ENCODE measurements around the gene HSD17B8. TPM values are rescaled to one million over a fixed set of nuclear protein-coding genes. Genes with fewer than 3 reads are reported as not detected.

HSD17B8 gene

DNA sequence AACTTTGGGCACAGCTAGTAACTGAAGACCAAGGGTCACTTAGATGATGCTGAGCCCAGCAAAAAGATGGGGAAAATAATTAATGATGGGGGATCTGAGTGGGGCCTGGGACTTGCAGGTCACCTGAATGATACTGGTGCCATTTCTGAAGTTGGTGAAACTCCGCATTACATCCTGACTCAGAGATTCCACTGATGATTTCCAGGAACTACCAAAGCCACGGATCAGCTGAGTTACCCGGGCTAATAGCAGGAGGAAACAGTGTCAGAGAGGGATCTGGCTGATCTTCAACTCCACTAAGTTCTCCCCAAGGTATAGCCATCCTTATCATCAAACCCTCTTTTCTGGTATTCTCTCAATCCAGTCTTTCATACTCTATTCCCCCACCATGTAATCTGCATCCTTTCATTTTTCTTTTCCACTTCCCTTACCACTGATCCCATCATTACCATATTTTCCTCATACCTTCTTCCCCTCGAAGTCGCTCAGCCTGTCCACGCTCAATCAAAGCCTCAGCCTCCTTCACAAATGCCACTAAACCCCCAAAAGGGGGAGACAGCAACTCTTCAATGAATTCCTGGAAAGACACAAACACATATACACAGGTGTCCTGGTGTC, 47.0 kb downstream of the HSD17B8 start:
- no peak overlapping the region for H4K91ac ChIP-seq (ENCODE audit: low read length)
- no peak overlapping the region for H4K8ac ChIP-seq (ENCODE audit: low read length)
- no peak overlapping the region for H2BK15ac ChIP-seq (ENCODE audit: low read depth, poor library complexity, severe bottlenecking)
- peak overlapping the region; percentile 51 for H3K9ac ChIP-seq (ENCODE audit: low read length)
- no peak overlapping the region for H2AFZ ChIP-seq (ENCODE audit: low read depth, low read length)
- peak overlapping the region in 1 of 2 experiments; percentile 42 for H3K4me3 ChIP-seq (ENCODE audit: insufficient read depth in 1 of 2, low read depth in 1 of 2, low read length in 2 of 2)
- no peaks in the 10 kb centered on the region for H3K27me3 ChIP-seq (ENCODE audit: control insufficient read depth in 1 of 2, insufficient read depth in 1 of 2, low read length in 2 of 2)
- peaks cover 9 to 26% of the 10 kb centered on the region in 2 experiments for H3K36me3 ChIP-seq (ENCODE audit: control insufficient read depth in 1 of 2, insufficient read depth in 2 of 2, low read depth in 1 of 2, low read length in 2 of 2)
- no peak overlapping the region for H3K23ac ChIP-seq (ENCODE audit: low read length in 2 of 2)
- no peak overlapping the region for H2BK12ac ChIP-seq (ENCODE audit: low read length in 2 of 2)
- H2BK120ac ChIP-seq (ENCODE audit: low read depth, low read length): no peak overlapping the region
- H2BK5ac ChIP-seq (ENCODE audit: low read depth, low read length, poor library complexity, severe bottlenecking): no peak overlapping the region
- 93% methylated on average over 6 of the region's 6 CpGs for WGBS
- H3K27ac ChIP-seq (ENCODE audit: low read length, poor library complexity, severe bottlenecking): no peak overlapping the region
- H2AK5ac ChIP-seq (ENCODE audit: low read length, severe bottlenecking): no peak overlapping the region
- no peak overlapping the region for H3K4ac ChIP-seq (ENCODE audit: low read depth in 1 of 2, low read length in 2 of 2)
- no peak overlapping the region for H3K14ac ChIP-seq (ENCODE audit: low read length in 2 of 2)
- peaks cover 12% of the 10 kb centered on the region for H3K79me1 ChIP-seq (replicated peaks; ENCODE audit: low read length, poor library complexity, severe bottlenecking)
- H3K9me3 ChIP-seq (ENCODE audit: control insufficient read depth, low read length): no peaks in the 10 kb centered on the region
- no peak overlapping the region for H3K4me2 ChIP-seq (ENCODE audit: low read length, poor library complexity, severe bottlenecking)
- H3K4me1 ChIP-seq (ENCODE audit: control insufficient read depth, insufficient read depth, low read depth, low read length): peaks cover 14% of the 10 kb centered on the region
- DNase-seq: peak; percentile 37
- no peak overlapping the region for H3K18ac ChIP-seq (ENCODE audit: low read depth in 1 of 2, low read length in 2 of 2)

DNA sequence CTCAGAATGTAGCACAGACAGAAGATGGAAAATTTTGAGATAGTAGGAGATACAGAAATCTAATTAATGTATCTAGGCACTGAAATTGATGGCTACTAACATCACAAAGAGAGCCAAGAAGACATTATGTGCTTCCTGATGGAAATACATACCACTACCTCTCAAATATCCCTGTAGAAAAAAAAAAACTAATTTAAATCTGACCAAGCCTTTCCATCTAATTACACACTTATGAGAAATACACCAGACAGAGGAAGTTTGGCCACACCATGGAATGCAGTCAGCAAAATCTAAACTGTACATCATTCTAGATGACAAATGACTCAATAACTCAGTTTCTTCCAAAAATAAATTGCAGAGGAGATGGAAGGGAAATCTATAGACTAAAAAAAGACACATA, 48.3 kb downstream of the HSD17B8 start:
- no peak overlapping the region for H2BK15ac ChIP-seq (ENCODE audit: low read depth, poor library complexity, severe bottlenecking)

DNA sequence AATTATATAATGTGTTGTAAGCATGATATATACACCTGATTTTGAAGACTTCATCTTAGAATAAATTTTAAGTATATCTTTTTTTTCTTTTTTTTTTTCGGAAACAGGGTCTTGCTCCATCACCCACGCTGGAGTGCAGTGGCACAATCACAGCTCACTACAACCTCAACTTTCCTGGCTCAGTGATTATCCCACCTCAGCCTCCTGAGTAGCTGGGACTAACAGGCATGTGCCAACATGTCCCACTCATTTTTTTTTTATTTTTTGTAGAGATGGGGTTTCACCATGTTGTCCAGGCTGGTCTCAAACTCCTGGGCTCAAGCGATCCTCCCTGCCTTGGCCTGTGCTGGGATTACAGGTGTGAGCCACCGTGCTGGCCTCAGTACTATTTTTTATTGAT, 50.1 kb downstream of the HSD17B8 start:
- no peak overlapping the region for H3K23ac ChIP-seq (ENCODE audit: low read length in 2 of 2)
- H3K9ac ChIP-seq (ENCODE audit: low read length): no peak overlapping the region
- no peak overlapping the region for H3K4me3 ChIP-seq (ENCODE audit: insufficient read depth in 1 of 2, low read depth in 1 of 2, low read length in 2 of 2)
- no peak overlapping the region for H3K4me2 ChIP-seq (ENCODE audit: low read length, poor library complexity, severe bottlenecking)
- no peak overlapping the region for H2BK12ac ChIP-seq (ENCODE audit: low read length in 2 of 2)
- peaks cover 10% of the 10 kb centered on the region for H3K4me1 ChIP-seq (ENCODE audit: control insufficient read depth, insufficient read depth, low read depth, low read length)
- no peak overlapping the region for H4K8ac ChIP-seq (ENCODE audit: low read length)
- DNase-seq: no peak
- no peak overlapping the region for H2BK15ac ChIP-seq (ENCODE audit: low read depth, poor library complexity, severe bottlenecking)
- no peak overlapping the region for H3K14ac ChIP-seq (ENCODE audit: low read length in 2 of 2)
- H3K9me3 ChIP-seq (ENCODE audit: control insufficient read depth, low read length): no peaks in the 10 kb centered on the region
- peaks cover 14% of the 10 kb centered on the region for H3K79me1 ChIP-seq (replicated peaks; ENCODE audit: low read length, poor library complexity, severe bottlenecking)
- no peak overlapping the region for H4K91ac ChIP-seq (ENCODE audit: low read length)
- no peak overlapping the region for H3K4ac ChIP-seq (ENCODE audit: low read depth in 1 of 2, low read length in 2 of 2)
- no peak overlapping the region for H2BK120ac ChIP-seq (ENCODE audit: low read depth, low read length)
- 98% methylated on average over 3 of the region's 4 CpGs for WGBS
- H3K18ac ChIP-seq (ENCODE audit: low read depth in 1 of 2, low read length in 2 of 2): no peak overlapping the region
- H2AFZ ChIP-seq (ENCODE audit: low read depth, low read length): no peak overlapping the region
- H3K27ac ChIP-seq (ENCODE audit: low read length, poor library complexity, severe bottlenecking): no peak overlapping the region
- peaks cover 25 to 49% of the 10 kb centered on the region in 2 experiments for H3K36me3 ChIP-seq (ENCODE audit: control insufficient read depth in 1 of 2, insufficient read depth in 2 of 2, low read depth in 1 of 2, low read length in 2 of 2)
- H2AK5ac ChIP-seq (ENCODE audit: low read length, severe bottlenecking): no peak overlapping the region
- no peak overlapping the region for H2BK5ac ChIP-seq (ENCODE audit: low read depth, low read length, poor library complexity, severe bottlenecking)
- H3K27me3 ChIP-seq (ENCODE audit: control insufficient read depth in 1 of 2, insufficient read depth in 1 of 2, low read length in 2 of 2): no peaks in the 10 kb centered on the region

More for the DNA sequence above, 48.3 kb downstream of the HSD17B8 start:
- Histone ChIP-seq H3K4me1 (ENCODE audit: control insufficient read depth, insufficient read depth, low read depth, low read length) (peaks cover 14% of the 10 kb centered on the region), H3K4me2 (ENCODE audit: low read length, poor library complexity, severe bottlenecking) (no peak overlapping the region), H3K79me1 (replicated peaks; ENCODE audit: low read length, poor library complexity, severe bottlenecking) (peaks cover 12% of the 10 kb centered on the region), H2BK120ac (ENCODE audit: low read depth, low read length) (no peak overlapping the region), H3K9me3 (ENCODE audit: control insufficient read depth, low read length) (no peaks in the 10 kb centered on the region), H3K18ac (ENCODE audit: low read depth in 1 of 2, low read length in 2 of 2) (no peak overlapping the region), H4K8ac (ENCODE audit: low read length) (no peak overlapping the region), H3K9ac (ENCODE audit: low read length) (peak overlapping the region; percentile 10), H2AFZ (ENCODE audit: low read depth, low read length) (no peak overlapping the region), H3K27ac (ENCODE audit: low read length, poor library complexity, severe bottlenecking) (no peak overlapping the region), H2BK12ac (ENCODE audit: low read length in 2 of 2) (no peak overlapping the region), H3K23ac (ENCODE audit: low read length in 2 of 2) (no peak overlapping the region), H3K27me3 (ENCODE audit: control insufficient read depth in 1 of 2, insufficient read depth in 1 of 2, low read length in 2 of 2) (no peaks in the 10 kb centered on the region), H3K4ac (ENCODE audit: low read depth in 1 of 2, low read length in 2 of 2) (no peak overlapping the region), H3K14ac (ENCODE audit: low read length in 2 of 2) (no peak overlapping the region), H2AK5ac (ENCODE audit: low read length, severe bottlenecking) (no peak overlapping the region), H3K4me3 (ENCODE audit: insufficient read depth in 1 of 2, low read depth in 1 of 2, low read length in 2 of 2) (no peak overlapping the region), H3K36me3 (ENCODE audit: control insufficient read depth in 1 of 2, insufficient read depth in 2 of 2, low read depth in 1 of 2, low read length in 2 of 2) (peaks cover 19 to 35% of the 10 kb centered on the region in 2 experiments), H4K91ac (ENCODE audit: low read length) (no peak overlapping the region), H2BK5ac (ENCODE audit: low read depth, low read length, poor library complexity, severe bottlenecking) (no peak overlapping the region)
- peak; percentile 14 for DNase-seq

Small RNA genes within 50 kb of the gene (small RNA-seq; reads per million reads assigned to genes)
- gene MIR219A1 (ENCODE audit: low read depth) (27.3 reads per million, percentile 88 among the genes with 10 or more reads in this experiment), gene RNY4P10 (ENCODE audit: low read depth) (not detected)

Measured in mesenchymal stem cell (in vitro differentiated cells and primary cell).